Transverse colon (tissue), 4 donors: ENCODE results near the gene RPRD2. TPM values are rescaled to one million over a fixed set of nuclear protein-coding genes. Genes with fewer than 3 reads are reported as not detected.

Experiments
- DNase-seq: peaks from one replicate; pipeline ENCODE4 v3.0.0-alpha.2; 2019
- H3K27ac ChIP-seq, 4 donors: fragments of 200-600 bp; sonication (generic); 2 replicates each; pipeline ENCODE4 v1.5.1; 2016 to 2018; ENCODE audit warnings: inconsistent platforms in 4 of 4
- H3K27me3 ChIP-seq: fragments of 200-600 bp; sonication (generic); 2 replicates; pipeline ENCODE4 v1.5.1; 2017; ENCODE audit warnings: inconsistent platforms
- H3K36me3 ChIP-seq, 4 donors: fragments of 200-600 bp; sonication (generic); 2 replicates each; pipeline ENCODE4 v1.5.1; 2017 to 2019; ENCODE audit warnings: inconsistent platforms in 4 of 4
- H3K4me1 ChIP-seq, 4 donors: fragments of 200-600 bp; sonication (generic); 2 replicates each; pipeline ENCODE4 v1.5.1; 2017 to 2020; ENCODE audit warnings: inconsistent platforms in 4 of 4
- H3K4me3 ChIP-seq, 4 donors: fragments of 200-600 bp; sonication (generic); 1 replicate in 1 of 4; 2 replicates in 3 of 4; pipeline versions ENCODE4 v1.5.1 to v1.6.1; 2017 to 2019; ENCODE audit warnings: inconsistent platforms in 4 of 4
- H3K9me3 ChIP-seq, 2 donors: fragments of 200-600 bp; sonication (generic); 2 replicates each; pipeline ENCODE4 v1.5.1; 2017 to 2019; ENCODE audit warnings: inconsistent platforms in 2 of 2
- CTCF ChIP-seq, 5 experiments: fragments of 200-600 bp in 3 of 5; fragments of 450-650 bp in 2 of 5; sonication (generic) in 3 of 5; IDR thresholded peaks; 1 replicate in 2 of 5; 2 replicates in 3 of 5; pipeline ENCODE4 v1.5.1; 2016 to 2017; ENCODE audit warnings: antibody characterized with exemption in 5 of 5, inconsistent platforms in 3 of 5, mild to moderate bottlenecking in 2 of 5, moderate library complexity in 1 of 5
- EP300 ChIP-seq: sonication (generic); formaldehyde crosslinking; IDR thresholded peaks from one replicate; pipeline ENCODE4 v1.6.1; 2017; ENCODE audit warnings: antibody characterized with exemption, low read depth
- POLR2A ChIP-seq: fragments of 450-650 bp; IDR thresholded peaks from one replicate; pipeline ENCODE4 v1.6.1; 2016; ENCODE audit warnings: antibody characterized with exemption, mild to moderate bottlenecking, moderate library complexity
- POLR2AphosphoS5 ChIP-seq, 3 donors: sonication (generic); formaldehyde crosslinking; IDR thresholded peaks; one replicate each; pipeline ENCODE4 v1.6.1; 2016; ENCODE audit warnings: antibody characterized with exemption in 3 of 3
- WGBS, 2 donors: methylation state at CpG; one replicate each; pipeline ENCODE4 v1.1.5; 2018; ENCODE audit warnings: low coverage in 1 of 2; 5-methylcytosine and 5-hydroxymethylcytosine counted together
- in situ Hi-C, 4 donors: fragments of 200-750 bp; cut with MboI; loops; one replicate each; pipeline versions ENCODE4 v1.15.0 to v1.15.1; 2017; ENCODE audit warnings: low sequenced_read_pairs in 3 of 4, low pct_ligation_motif_present in 1 of 4, low pct_unique_long_range_greater_than_20kb in 1 of 4
- intact Hi-C: fragments of 100-400 bp; cut with DNase I; formaldehyde crosslinking; loops from one replicate; pipeline ENCODE4 v1.15.1; 2023; ENCODE audit warnings: low total_unique reads
- total RNA-seq, 4 donors: library from RNA; depleted of rRNA; stranded (reverse); fragments of >200 nt; gene quantifications; one replicate each; pipeline ENCODE4 v1.1.0, GENCODE V29; 2016

RPRD2 gene
- total RNA-seq, 4 donors from 2014 or later: 18.7 to 36.4 (median 26.1) TPM

GRCh38 chr1:150477733-150478132, 113.8 kb downstream of the RPRD2 start:
- no peak overlapping the region for H3K4me3 ChIP-seq
- H3K27me3 ChIP-seq: no peaks in the 10 kb centered on the region
- H3K36me3 ChIP-seq: peaks cover 0 to 4% (median 2%) of the 10 kb centered on the region in 4 donors
- TF ChIP-seq CTCF (IDR thresholded peaks at IDR 0.05): no peak
- no peak for TF ChIP-seq POLR2AphosphoS5 (IDR thresholded peaks at IDR 0.05)
- TF ChIP-seq EP300: no peak
- TF ChIP-seq POLR2A: no peak
- no peak for DNase-seq
- intact Hi-C loops (no loop called here), in situ Hi-C loops (no loop called here)
- H3K4me1 ChIP-seq: peaks cover 0 to 13% (median 9%) of the 10 kb centered on the region in 4 donors
- H3K27ac ChIP-seq: no peak overlapping the region
- H3K9me3 ChIP-seq: no peaks in the 10 kb centered on the region
- WGBS, 2 donors: 50 to 57% methylated on average over 4 of the region's 4 CpGs

- H3K4me1 ChIP-seq: peaks cover 0 to 13% (median 9%) of the 10 kb centered on the region in 4 donors
- H3K36me3 ChIP-seq: no peaks in the 10 kb centered on the region
- TF ChIP-seq POLR2AphosphoS5 (IDR thresholded peaks at IDR 0.05) (no peak), CTCF (IDR thresholded peaks at IDR 0.05) (no peak), POLR2A (no peak), EP300 (no peak)
- DNase-seq: no peak
- H3K27ac ChIP-seq: no peak overlapping the region
- H3K27me3 ChIP-seq: no peaks in the 10 kb centered on the region
- 41 to 59% methylated on average over 4 of the region's 4 CpGs for WGBS, 2 donors
- no peak overlapping the region for H3K4me3 ChIP-seq
- intact Hi-C loops: no loop called here
- in situ Hi-C loops: no loop called here
- H3K9me3 ChIP-seq: no peaks in the 10 kb centered on the region
Measured at GRCh38 chr1:150479370-150479769, 115.4 kb downstream of the RPRD2 start.

- Histone ChIP-seq H3K4me3 (no peak overlapping the region), H3K9me3 (no peaks in the 10 kb centered on the region), H3K4me1 (peaks cover 0 to 13% (median 9%) of the 10 kb centered on the region in 4 donors), H3K36me3 (no peaks in the 10 kb centered on the region), H3K27me3 (no peaks in the 10 kb centered on the region), H3K27ac (no peak overlapping the region)
- in situ Hi-C loops (loop anchor here in 1 of 4 donors (10.0 kb wide), 1 partner anchor 55 kb away; no protein-coding TSS in a partner anchor), intact Hi-C loops (loop anchor here (10.0 kb wide), 1 partner anchor 55 kb away; no protein-coding TSS in a partner anchor)
- DNase-seq: no peak
- TF ChIP-seq POLR2AphosphoS5 (IDR thresholded peaks at IDR 0.05): no peak
- no peak for TF ChIP-seq EP300
- TF ChIP-seq CTCF (IDR thresholded peaks at IDR 0.05): no peak
- TF ChIP-seq POLR2A: no peak
- 48 to 51% methylated on average over 2 of the region's 2 CpGs for WGBS, 2 donors
Measured at GRCh38 chr1:150479927-150480352, 116.0 kb downstream of the RPRD2 start.

- Histone ChIP-seq H3K4me3 (no peak overlapping the region), H3K27ac (no peak overlapping the region), H3K9me3 (no peaks in the 10 kb centered on the region), H3K27me3 (no peaks in the 10 kb centered on the region), H3K36me3 (no peaks in the 10 kb centered on the region), H3K4me1 (peaks cover 0 to 8% (median 4%) of the 10 kb centered on the region in 4 donors)
- DNase-seq: no peak
- in situ Hi-C loops: loop anchor here in 1 of 4 donors (10.0 kb wide), 1 partner anchor 50 kb away; no protein-coding TSS in a partner anchor
- 85 to 87% methylated on average over 4 to 5 of the region's 5 CpGs for WGBS, 2 donors
- intact Hi-C loops: loop anchor here (10.0 kb wide), 1 partner anchor 50 kb away; no protein-coding TSS in a partner anchor
- TF ChIP-seq POLR2AphosphoS5 (IDR thresholded peaks at IDR 0.05): no peak
- TF ChIP-seq POLR2A: no peak
- no peak for TF ChIP-seq EP300
- TF ChIP-seq CTCF (IDR thresholded peaks at IDR 0.05): no peak
Measured at GRCh38 chr1:150484431-150484830, 120.5 kb downstream of the RPRD2 start.
